HCT116 (cell line): ENCODE results near the gene CCDC112.

Source experiments
- EZH2 ChIP-seq: fragments of 200-600 bp; sonication (generic); IDR thresholded peaks from 2 replicates; pipeline ENCODE4 v1.6.1; 2017; ENCODE audit warnings: antibody characterized with exemption, mixed run types
- EZH2phosphoT487 ChIP-seq: fragments of 200-600 bp; IDR thresholded peaks from 2 replicates; pipeline ENCODE4 v1.6.1; 2018; ENCODE audit warnings: antibody characterized with exemption, borderline replicate concordance
- JUND ChIP-seq: IDR thresholded peaks from 2 replicates; pipeline ENCODE4 v1.6.1; 2012
- RAD21 ChIP-seq: IDR thresholded peaks from 2 replicates; pipeline ENCODE4 v1.6.1; 2012; ENCODE audit warnings: low read depth, mild to moderate bottlenecking
- ZNF274 ChIP-seq: fragments of 200-500 bp; sonication (Bioruptor generic); IDR thresholded peaks from 2 replicates; pipeline ENCODE4 v1.6.1; 2014; ENCODE audit warnings: mild to moderate bottlenecking, low read depth, low read length, inconsistent platforms
- TF ChIP-seq, protein P1 (sequence below), 3 experiments: fragments of 200-600 bp in 1 of 3; sonication (generic) in 1 of 3; IDR thresholded peaks in 2 of 3; conservative IDR thresholded peaks in 1 of 3; 2 replicates each; pipeline ENCODE4 v1.5.1; 2012 to 2017; ENCODE audit warnings: low read depth in 2 of 3, low read length in 2 of 3, antibody characterized with exemption in 1 of 3, borderline replicate concordance in 1 of 3, control low read depth in 1 of 3, mild to moderate bottlenecking in 1 of 3, mixed read lengths in 1 of 3, mixed run types in 1 of 3, moderate library complexity in 1 of 3; ENCODE audit not compliant: insufficient read depth in 1 of 3
- TF ChIP-seq, protein P2 (sequence below): IDR thresholded peaks from 2 replicates; pipeline ENCODE4 v1.6.1; 2012; ENCODE audit warnings: low read depth

DNA sequence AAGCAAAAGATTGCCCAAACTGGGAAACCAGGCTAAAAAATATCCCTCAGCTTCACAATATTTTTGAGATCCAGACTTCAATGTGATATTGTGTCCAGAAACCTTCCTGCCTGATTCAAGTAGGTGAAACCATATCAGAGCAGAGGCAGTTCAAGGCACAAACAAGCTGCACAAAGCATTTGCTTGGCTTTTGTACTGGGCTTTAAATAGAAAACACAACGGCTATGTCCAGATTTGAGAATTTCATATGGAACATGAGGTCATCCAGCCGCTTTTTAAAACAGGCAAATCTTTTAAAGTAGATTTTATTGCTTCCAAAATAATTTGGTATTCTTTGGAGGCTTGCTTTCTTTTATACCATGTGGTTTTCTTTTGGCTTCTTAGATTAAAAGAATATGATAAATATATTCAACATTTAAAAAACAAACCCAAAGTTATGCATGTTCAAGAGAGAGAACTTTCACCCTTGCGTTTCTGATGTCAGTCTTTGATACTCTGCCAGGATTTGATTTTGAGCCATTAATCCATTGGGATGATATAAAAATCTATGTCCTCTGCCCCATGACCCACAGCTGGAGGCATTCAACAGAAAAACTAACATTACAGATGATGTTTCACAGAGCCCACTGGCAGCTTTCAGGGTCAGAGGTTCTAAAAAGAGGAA, 29.0 kb upstream of the CCDC112 start:
- TF ChIP-seq EZH2: no peak
- TF ChIP-seq RAD21: no peak
- TF ChIP-seq, protein P1, sequence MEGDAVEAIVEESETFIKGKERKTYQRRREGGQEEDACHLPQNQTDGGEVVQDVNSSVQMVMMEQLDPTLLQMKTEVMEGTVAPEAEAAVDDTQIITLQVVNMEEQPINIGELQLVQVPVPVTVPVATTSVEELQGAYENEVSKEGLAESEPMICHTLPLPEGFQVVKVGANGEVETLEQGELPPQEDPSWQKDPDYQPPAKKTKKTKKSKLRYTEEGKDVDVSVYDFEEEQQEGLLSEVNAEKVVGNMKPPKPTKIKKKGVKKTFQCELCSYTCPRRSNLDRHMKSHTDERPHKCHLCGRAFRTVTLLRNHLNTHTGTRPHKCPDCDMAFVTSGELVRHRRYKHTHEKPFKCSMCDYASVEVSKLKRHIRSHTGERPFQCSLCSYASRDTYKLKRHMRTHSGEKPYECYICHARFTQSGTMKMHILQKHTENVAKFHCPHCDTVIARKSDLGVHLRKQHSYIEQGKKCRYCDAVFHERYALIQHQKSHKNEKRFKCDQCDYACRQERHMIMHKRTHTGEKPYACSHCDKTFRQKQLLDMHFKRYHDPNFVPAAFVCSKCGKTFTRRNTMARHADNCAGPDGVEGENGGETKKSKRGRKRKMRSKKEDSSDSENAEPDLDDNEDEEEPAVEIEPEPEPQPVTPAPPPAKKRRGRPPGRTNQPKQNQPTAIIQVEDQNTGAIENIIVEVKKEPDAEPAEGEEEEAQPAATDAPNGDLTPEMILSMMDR (IDR thresholded peaks at IDR 0.05 in 2 of 3, conservative IDR thresholded peaks at IDR 0.05 in 1 of 3; ENCODE audit: borderline replicate concordance in 1 of 3, insufficient read depth in 1 of 3, low read depth in 2 of 3, low read length in 2 of 3): no peak
- no peak for TF ChIP-seq EZH2phosphoT487
- TF ChIP-seq, protein P2, sequence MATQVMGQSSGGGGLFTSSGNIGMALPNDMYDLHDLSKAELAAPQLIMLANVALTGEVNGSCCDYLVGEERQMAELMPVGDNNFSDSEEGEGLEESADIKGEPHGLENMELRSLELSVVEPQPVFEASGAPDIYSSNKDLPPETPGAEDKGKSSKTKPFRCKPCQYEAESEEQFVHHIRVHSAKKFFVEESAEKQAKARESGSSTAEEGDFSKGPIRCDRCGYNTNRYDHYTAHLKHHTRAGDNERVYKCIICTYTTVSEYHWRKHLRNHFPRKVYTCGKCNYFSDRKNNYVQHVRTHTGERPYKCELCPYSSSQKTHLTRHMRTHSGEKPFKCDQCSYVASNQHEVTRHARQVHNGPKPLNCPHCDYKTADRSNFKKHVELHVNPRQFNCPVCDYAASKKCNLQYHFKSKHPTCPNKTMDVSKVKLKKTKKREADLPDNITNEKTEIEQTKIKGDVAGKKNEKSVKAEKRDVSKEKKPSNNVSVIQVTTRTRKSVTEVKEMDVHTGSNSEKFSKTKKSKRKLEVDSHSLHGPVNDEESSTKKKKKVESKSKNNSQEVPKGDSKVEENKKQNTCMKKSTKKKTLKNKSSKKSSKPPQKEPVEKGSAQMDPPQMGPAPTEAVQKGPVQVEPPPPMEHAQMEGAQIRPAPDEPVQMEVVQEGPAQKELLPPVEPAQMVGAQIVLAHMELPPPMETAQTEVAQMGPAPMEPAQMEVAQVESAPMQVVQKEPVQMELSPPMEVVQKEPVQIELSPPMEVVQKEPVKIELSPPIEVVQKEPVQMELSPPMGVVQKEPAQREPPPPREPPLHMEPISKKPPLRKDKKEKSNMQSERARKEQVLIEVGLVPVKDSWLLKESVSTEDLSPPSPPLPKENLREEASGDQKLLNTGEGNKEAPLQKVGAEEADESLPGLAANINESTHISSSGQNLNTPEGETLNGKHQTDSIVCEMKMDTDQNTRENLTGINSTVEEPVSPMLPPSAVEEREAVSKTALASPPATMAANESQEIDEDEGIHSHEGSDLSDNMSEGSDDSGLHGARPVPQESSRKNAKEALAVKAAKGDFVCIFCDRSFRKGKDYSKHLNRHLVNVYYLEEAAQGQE: no peak
- no peak for TF ChIP-seq JUND
- no peak for TF ChIP-seq ZNF274
